ENCODE data around the gene RECQL5. TPM values are rescaled to one million over a fixed set of nuclear protein-coding genes. Genes with fewer than 3 reads are reported as not detected.

The RECQL5 gene
- total and polyA plus RNA-seq, 4 donors: 16.4 to 32.5 (median 29.8) TPM

GRCh38 chr17:75630071-75630917 is 36.7 kb downstream of the RECQL5 start:
- Histone ChIP-seq H3K4me1 (ENCODE audit: control insufficient read depth in 5 of 5, insufficient read depth in 5 of 5, low read length in 5 of 5) (peaks cover 5 to 21% (median 11%) of the 10 kb centered on the region in 5 donors), H3K27me3 (ENCODE audit: control insufficient read depth in 3 of 3, insufficient read depth in 3 of 3, low read length in 2 of 3) (no peaks in the 10 kb centered on the region), H3K27ac (ENCODE audit: low read depth in 1 of 2, low read length in 1 of 2) (no peak overlapping the region), H3K36me3 (ENCODE audit: control insufficient read depth in 4 of 4, insufficient read depth in 4 of 4, low read length in 4 of 4) (peaks cover 0 to 35% (median 8%) of the 10 kb centered on the region in 4 donors), H3K9ac (ENCODE audit: insufficient read depth in 1 of 2, low read length in 2 of 2) (no peak overlapping the region), H3K9me3 (ENCODE audit: control insufficient read depth in 4 of 4, insufficient read depth in 3 of 4, low read length in 3 of 4) (no peaks in the 10 kb centered on the region), H3K4me3 (no peak overlapping the region)
- 83 to 86% methylated on average over 25 to 26 of the region's 26 CpGs for WGBS, 2 donors
- TF ChIP-seq CTCF (IDR thresholded peaks at IDR 0.05; ENCODE audit: control extremely low read depth, extremely low read depth): no peak
- ATAC-seq (ENCODE audit: insufficient read depth, low FRiP score): no peak
- DNase-seq: no peak

GRCh38 chr17:75629157-75629556 is 37.8 kb downstream of the RECQL5 start:
- H3K36me3 ChIP-seq (ENCODE audit: control insufficient read depth in 4 of 4, insufficient read depth in 4 of 4, low read length in 4 of 4): peaks cover 0 to 46% (median 8%) of the 10 kb centered on the region in 4 donors
- H3K4me1 ChIP-seq (ENCODE audit: control insufficient read depth in 5 of 5, insufficient read depth in 5 of 5, low read length in 5 of 5): peaks cover 5 to 16% (median 10%) of the 10 kb centered on the region in 5 donors
- no peak overlapping the region for H3K4me3 ChIP-seq
- H3K9ac ChIP-seq (ENCODE audit: insufficient read depth in 1 of 2, low read length in 2 of 2): no peak overlapping the region
- TF ChIP-seq CTCF (IDR thresholded peaks at IDR 0.05; ENCODE audit: control extremely low read depth, extremely low read depth): no peak
- no peaks in the 10 kb centered on the region for H3K27me3 ChIP-seq (ENCODE audit: control insufficient read depth in 3 of 3, insufficient read depth in 3 of 3, low read length in 2 of 3)
- DNase-seq: no peak
- no peaks in the 10 kb centered on the region for H3K9me3 ChIP-seq (ENCODE audit: control insufficient read depth in 4 of 4, insufficient read depth in 3 of 4, low read length in 3 of 4)
- H3K27ac ChIP-seq (ENCODE audit: low read depth in 1 of 2, low read length in 1 of 2): no peak overlapping the region
- WGBS, 2 donors: 82 to 92% methylated on average over 14 of the region's 14 CpGs
- no peak for ATAC-seq (ENCODE audit: insufficient read depth, low FRiP score)

- Histone ChIP-seq H3K9ac (ENCODE audit: insufficient read depth in 1 of 2, low read length in 2 of 2) (no peak overlapping the region), H3K36me3 (ENCODE audit: control insufficient read depth in 4 of 4, insufficient read depth in 4 of 4, low read length in 4 of 4) (peaks cover 0 to 51% (median 8%) of the 10 kb centered on the region in 4 donors), H3K4me3 (no peak overlapping the region), H3K27me3 (ENCODE audit: control insufficient read depth in 3 of 3, insufficient read depth in 3 of 3, low read length in 2 of 3) (no peaks in the 10 kb centered on the region), H3K4me1 (ENCODE audit: control insufficient read depth in 5 of 5, insufficient read depth in 5 of 5, low read length in 5 of 5) (peaks cover 0 to 9% (median 4%) of the 10 kb centered on the region in 5 donors), H3K9me3 (ENCODE audit: control insufficient read depth in 4 of 4, insufficient read depth in 3 of 4, low read length in 3 of 4) (no peaks in the 10 kb centered on the region), H3K27ac (ENCODE audit: low read depth in 1 of 2, low read length in 1 of 2) (no peak overlapping the region)
- TF ChIP-seq CTCF (IDR thresholded peaks at IDR 0.05; ENCODE audit: control extremely low read depth, extremely low read depth): no peak
- DNase-seq: no peak
- WGBS, 2 donors: 90 to 92% methylated on average over 6 of the region's 6 CpGs
- ATAC-seq (ENCODE audit: insufficient read depth, low FRiP score): no peak
Observed at GRCh38 chr17:75628425-75628824, 38.5 kb downstream of the RECQL5 start.

Data from lung (tissue), 12 donors.